Measurements from ENCODE around the gene KCNJ16.

The KCNJ16 gene

GRCh38 chr17:70153210-70153609, 78.2 kb downstream of the KCNJ16 start:
- ChIA-PET POLR2A (no interaction called here), CTCF (interaction anchor here (1.3 to 1.5 kb wide), 3 partner anchors 14 to 628 kb away, joined by 3 to 4 read pairs (median 4); no protein-coding TSS in a partner anchor)
- no peak for DNase-seq (ENCODE audit: extremely low spot score)
- TF ChIP-seq CTCF (IDR thresholded peaks at IDR 0.05; ENCODE audit: control extremely low read depth, extremely low read depth, low read depth, missing control alignments): no peak

GRCh38 chr17:70157151-70157550, 82.1 kb downstream of the KCNJ16 start:
- ChIA-PET POLR2A (no interaction called here), CTCF (interaction anchor here (0.7 to 1.2 kb wide), 2 partner anchors 52 to 550 kb away, joined by 3 to 4 read pairs; no protein-coding TSS in a partner anchor)
- DNase-seq (ENCODE audit: extremely low spot score): no peak

GRCh38 chr17:70158180-70158579, 83.2 kb downstream of the KCNJ16 start:
- CTCF ChIA-PET: interaction anchor here (1.2 kb wide), 1 partner anchor 551 kb away, joined by 4 read pairs; no protein-coding TSS in a partner anchor
- POLR2A ChIA-PET: no interaction called here
- no peak for DNase-seq (ENCODE audit: extremely low spot score)
- no peak for TF ChIP-seq CTCF (IDR thresholded peaks at IDR 0.05; ENCODE audit: control extremely low read depth, extremely low read depth, low read depth, missing control alignments)

More at GRCh38 chr17:70157151-70157550, 82.1 kb downstream of the KCNJ16 start:
- TF ChIP-seq CTCF (IDR thresholded peaks at IDR 0.05; ENCODE audit: control extremely low read depth, extremely low read depth, low read depth, missing control alignments): no peak

- no peak for DNase-seq (ENCODE audit: extremely low spot score)
- ChIA-PET CTCF (interaction anchor here (1.1 kb wide), 1 partner anchor 549 kb away, joined by 3 read pairs; no protein-coding TSS in a partner anchor), POLR2A (no interaction called here)
- TF ChIP-seq CTCF (IDR thresholded peaks at IDR 0.05; ENCODE audit: control extremely low read depth, extremely low read depth, low read depth, missing control alignments): no peak
Measured at GRCh38 chr17:70158591-70158990, 83.6 kb downstream of the KCNJ16 start.

GRCh38 chr17:70159980-70160379, 85.0 kb downstream of the KCNJ16 start:
- ChIA-PET CTCF (interaction anchor here (1.1 kb wide), 1 partner anchor 11 kb away, joined by 4 read pairs; no protein-coding TSS in a partner anchor), POLR2A (no interaction called here)
- no peak for TF ChIP-seq CTCF (IDR thresholded peaks at IDR 0.05; ENCODE audit: control extremely low read depth, extremely low read depth, low read depth, missing control alignments)
- DNase-seq (ENCODE audit: extremely low spot score): no peak

GRCh38 chr17:70161519-70161918, 86.5 kb downstream of the KCNJ16 start:
- CTCF ChIA-PET: no interaction called here
- no peak for DNase-seq (ENCODE audit: extremely low spot score)
- POLR2A ChIA-PET: no interaction called here
- TF ChIP-seq CTCF (IDR thresholded peaks at IDR 0.05; ENCODE audit: control extremely low read depth, extremely low read depth, low read depth, missing control alignments): no peak

Data from GM10248 (cell line).